GM12878 (cell line): ENCODE results near the gene NAV2. TPM values are rescaled to one million over a fixed set of nuclear protein-coding genes. Genes with fewer than 3 reads are reported as not detected.

Source experiments
- ATAC-seq: fragments of 200-7000 bp; cut with Tn5 transposase; 3 replicates; pipeline ENCODE4 v1.9.1; 2020; ENCODE audit warnings: mild to moderate bottlenecking, moderate library complexity
- BruUV-seq: library from RNA; stranded (reverse); fragments of 400-500 nt; replicated peaks from 2 replicates; lab custom pipeline; 2021; lab: Mats Ljungman, UMichigan
- CTCF ChIA-PET: fragments of 300-600 bp; sonication (Branson Sonifier 250); formaldehyde crosslinking; extraction: SDS; loops from one replicate; lab custom pipeline; 2021; ENCODE audit warnings: inconsistent platforms; lab: Yijun Ruan, JAX
- POLR2A ChIA-PET: fragments of 350-600 bp; formaldehyde crosslinking; extraction: SDS; loops from one replicate; lab custom pipeline; 2021; ENCODE audit warnings: inconsistent platforms; lab: Charles Lee
- RAD21 ChIA-PET: fragments of 300-600 bp; sonication (Branson Sonifier 250); formaldehyde crosslinking; loops from one replicate; lab custom pipeline; 2023; ENCODE audit warnings: antibody characterized with exemption; ENCODE audit not compliant: unreplicated experiment; lab: Charles Lee
- SMC1A ChIA-PET: fragments of 300-600 bp; sonication (Branson Sonifier 250); formaldehyde crosslinking; loops from one replicate; lab custom pipeline; 2023; ENCODE audit not compliant: unreplicated experiment, uncharacterized antibody; lab: Charles Lee
- DNase-seq: peaks from one replicate; pipeline ENCODE4 v3.0.0-alpha.2; 2011; ENCODE audit warnings: low read depth, low spot score
- FAIRE-seq: peaks from 3 replicates; lab custom pipeline; 2011; peaks lifted over from hg19 to GRCh38; lab: Jason Lieb, UNC
- H2AFZ ChIP-seq: 2 replicates; pipeline ENCODE4 v1.6.0; 2011; ENCODE audit warnings: low read depth, low read length, control low read depth; ENCODE audit not compliant: control insufficient read depth
- H3K27ac ChIP-seq: 2 replicates; pipeline ENCODE4 v1.5.1; 2011; ENCODE audit warnings: control low read depth; ENCODE audit not compliant: control insufficient read depth, insufficient read depth
- H3K27me3 ChIP-seq, 2 experiments: replicated peaks in 1 of 2; 2 replicates each; pipeline versions ENCODE4 v1.6.0 to v1.6.1; 2011; ENCODE audit warnings: low read length in 1 of 2; ENCODE audit not compliant: control insufficient read depth in 2 of 2, insufficient read depth in 2 of 2
- H3K36me3 ChIP-seq, 2 experiments: 2 replicates each; pipeline ENCODE4 v1.5.1; 2011; ENCODE audit warnings: low read length in 1 of 2; ENCODE audit not compliant: control insufficient read depth in 2 of 2, insufficient read depth in 2 of 2
- H3K4me1 ChIP-seq: 2 replicates; pipeline ENCODE4 v1.6.1; 2011; ENCODE audit warnings: mild to moderate bottlenecking, low read length, moderate library complexity, mixed read lengths; ENCODE audit not compliant: control insufficient read depth, insufficient read depth
- H3K4me2 ChIP-seq: 2 replicates; pipeline ENCODE4 v1.6.0; 2011; ENCODE audit warnings: control low read depth; ENCODE audit not compliant: control insufficient read depth, insufficient read depth
- H3K4me3 ChIP-seq: fragments of 200-600 bp; sonication (generic); 2 replicates; pipeline ENCODE4 v1.5.1; 2016
- H3K79me2 ChIP-seq: 2 replicates; pipeline ENCODE4 v1.6.0; 2011; ENCODE audit warnings: low read length; ENCODE audit not compliant: control insufficient read depth, insufficient read depth
- H3K9ac ChIP-seq: 2 replicates; pipeline ENCODE4 v1.8.0; 2011; ENCODE audit warnings: low read length, control low read depth, mixed read lengths; ENCODE audit not compliant: control insufficient read depth, insufficient read depth
- H3K9me3 ChIP-seq: replicated peaks from 3 replicates; pipeline ENCODE4 v1.5.1; 2011; ENCODE audit warnings: mild to moderate bottlenecking, low read length; ENCODE audit not compliant: control insufficient read depth, insufficient read depth
- H4K20me1 ChIP-seq: 2 replicates; pipeline ENCODE4 v1.6.0; 2011; ENCODE audit not compliant: control insufficient read depth, insufficient read depth
- ATF2 ChIP-seq: IDR thresholded peaks from 2 replicates; pipeline ENCODE4 v1.6.1; 2012; ENCODE audit warnings: low read length, inconsistent platforms
- BMI1 ChIP-seq: fragments of 450-650 bp; IDR thresholded peaks from 2 replicates; pipeline ENCODE4 v1.6.1; 2016; ENCODE audit warnings: mild to moderate bottlenecking, moderate library complexity, borderline replicate concordance
- CBFB ChIP-seq: IDR thresholded peaks from 2 replicates; pipeline ENCODE4 v1.6.1; 2016; ENCODE audit warnings: antibody characterized with exemption, low read depth
- IRF4 ChIP-seq: IDR thresholded peaks from 2 replicates; pipeline ENCODE4 v1.6.1; 2011; ENCODE audit warnings: low read depth, low read length
- STAT1 ChIP-seq: fragments of 450-650 bp; conservative IDR thresholded peaks from 2 replicates; pipeline ENCODE4 v1.6.1; 2014; ENCODE audit warnings: antibody characterized with exemption, mild to moderate bottlenecking
- TCF12 ChIP-seq: IDR thresholded peaks from 2 replicates; pipeline ENCODE4 v1.6.1; 2011; ENCODE audit warnings: low read depth, mild to moderate bottlenecking, low read length
- TCF7 ChIP-seq: IDR thresholded peaks from 2 replicates; pipeline ENCODE4 v1.6.1; 2014; ENCODE audit warnings: antibody characterized with exemption, borderline replicate concordance
- YY1 ChIP-seq: IDR thresholded peaks from 2 replicates; pipeline ENCODE4 v1.6.1; 2011; ENCODE audit warnings: low read depth, mild to moderate bottlenecking, low read length
- WGBS: methylation state at CpG from one replicate; pipeline ENCODE4 v1.1.6; 2016; ENCODE audit warnings: low lambda C conversion rate; ENCODE audit not compliant: insufficient replicate concordance, insufficient coverage; ENCODE audit errors: missing lambda C conversion rate; 5-methylcytosine and 5-hydroxymethylcytosine counted together
- in situ Hi-C: fragments of 300-500 bp; cut with MboI; formaldehyde crosslinking; loops from 9 replicates; pipeline ENCODE4 v1.14.3; 2018; ENCODE audit warnings: mixed read lengths
- intact Hi-C: fragments of 100-400 bp; cut with micrococcal nuclease; formaldehyde crosslinking; loops from one replicate; pipeline ENCODE4 v1.14.2; 2022; ENCODE audit not compliant: unreplicated experiment
- polyA plus RNA-seq, 11 experiments: library from polyadenylated mRNA; depleted of rRNA in 4 of 11; unstranded in 6 of 11; stranded (reverse) in 5 of 11; fragments of >200 nt; fragmentation: Nextera tagmentation in 4 of 11; fragmentation: Illumina TruSeq in 1 of 11; extraction: Ambion mirVana in 4 of 11; extraction: Trizol in 1 of 11; gene quantifications; 1 replicate in 1 of 11; 2 replicates in 10 of 11; pipeline versions ENCODE4 v1.2.1 to v1.2.3, GENCODE V29; 2011 to 2016; ENCODE audit warnings: inconsistent platforms in 2 of 11, missing spikeins in 2 of 11, low read depth in 1 of 11
- total RNA-seq, 4 experiments: library from RNA; depleted of rRNA in 3 of 4; stranded (reverse); fragments of >200 nt in 3 of 4; fragmentation: Illumina TruSeq in 1 of 4; extraction: Trizol in 1 of 4; gene quantifications; 2 replicates each; pipeline versions ENCODE4 v1.2.1 to v1.2.3, GENCODE V29; 2013 to 2021

NAV2 gene
- total and polyA plus RNA-seq, 10 of the 15 experiments (the other 5 are each of a cell fraction or from before 2014, with no cell fraction given), result 0.35 to 6.1 (median 1.1) TPM

GRCh38 chr11:19792510-19792909 is 79.9 kb downstream of the NAV2 start:
- ChIA-PET SMC1A (interaction anchor here (0.9 to 1.0 kb wide), 3 partner anchors 10 to 12 kb away, joined by 3 read pairs; no protein-coding TSS in a partner anchor), RAD21 (interaction anchor here (3.5 kb wide), 1 partner anchor 13 kb away, joined by 37 read pairs; no protein-coding TSS in a partner anchor), POLR2A (interaction anchor here (0.7 to 2.5 kb wide), 2 partner anchors 15 to 538 kb away, joined by 5 to 15 read pairs; no protein-coding TSS in a partner anchor), CTCF (interaction anchor here (1.0 to 1.7 kb wide), 2 partner anchors 13 to 15 kb away, joined by 3 to 4 read pairs; no protein-coding TSS in a partner anchor)
- 93% methylated on average over 2 of the region's 2 CpGs for WGBS
- in situ Hi-C loops (no loop called here), intact Hi-C loops (no loop called here)
- Histone ChIP-seq H3K9me3 (no peaks in the 10 kb centered on the region), H2AFZ (no peak overlapping the region), H3K4me3 (no peak overlapping the region), H3K27me3 (no peaks in the 10 kb centered on the region), H3K9ac (no peak overlapping the region), H3K27ac (no peak overlapping the region), H3K79me2 (no peaks in the 10 kb centered on the region), H3K4me1 (no peaks in the 10 kb centered on the region), H3K4me2 (no peak overlapping the region), H4K20me1 (no peaks in the 10 kb centered on the region), H3K36me3 (no peaks in the 10 kb centered on the region)
- DNase-seq (no peak), FAIRE-seq (no peak), ATAC-seq (no peak)
- TF ChIP-seq CBFB (no peak), TCF12 (no peak), TCF7 (no peak)
- BruUV-seq, result no TSS peak

GRCh38 chr11:19793326-19793725 is 80.7 kb downstream of the NAV2 start:
- CTCF ChIA-PET, result interaction anchor here (1.0 to 1.7 kb wide), 2 partner anchors 14 to 16 kb away, joined by 3 to 4 read pairs; no protein-coding TSS in a partner anchor

More at GRCh38 chr11:19793326-19793725, 80.7 kb downstream of the NAV2 start:
- intact Hi-C loops (no loop called here), in situ Hi-C loops (no loop called here)
- no TSS peak for BruUV-seq
- Histone ChIP-seq H2AFZ (no peak overlapping the region), H3K4me1 (no peaks in the 10 kb centered on the region), H3K27ac (no peak overlapping the region), H3K9ac (no peak overlapping the region), H4K20me1 (0 out of 2 replicates have a peak, but pooled peaks cover 3% of the 10 kb centered on the region), H3K4me2 (no peak overlapping the region), H3K27me3 (no peaks in the 10 kb centered on the region), H3K4me3 (no peak overlapping the region), H3K9me3 (no peaks in the 10 kb centered on the region), H3K36me3 (no peaks in the 10 kb centered on the region), H3K79me2 (no peaks in the 10 kb centered on the region)
- DNase-seq (no peak), ATAC-seq (no peak), FAIRE-seq (no peak)
- ChIA-PET POLR2A (no interaction called here), RAD21 (interaction anchor here (3.5 kb wide), 1 partner anchor 14 kb away, joined by 37 read pairs; no protein-coding TSS in a partner anchor), SMC1A (no interaction called here)
- 47% methylated on average over 3 of the region's 3 CpGs for WGBS
- TF ChIP-seq BMI1, result no peak
- no peak for TF ChIP-seq YY1
- no peak for TF ChIP-seq ATF2
- TF ChIP-seq STAT1, result no peak
- no peak for TF ChIP-seq TCF12
- TF ChIP-seq IRF4, result no peak
